GM18868 (cell line): ENCODE data around the gene CHRNB1.

Experiments used
- ATAC-seq: cut with Tn5 transposase; IDR thresholded peaks from one replicate; pipeline ENCODE4 v1.9.1; 2021; ENCODE audit warnings: mild to moderate bottlenecking, moderate library complexity; ENCODE audit not compliant: unreplicated experiment

CHRNB1 gene

GRCh38 chr17:7436556-7437368 lies 8.1 kb upstream of the CHRNB1 start:
- ATAC-seq, result peak; percentile 38

GRCh38 chr17:7437369-7437863 lies 7.4 kb upstream of the CHRNB1 start:
- ATAC-seq, result no peak

GRCh38 chr17:7437950-7438614 lies 6.8 kb upstream of the CHRNB1 start:
- no peak for ATAC-seq

- no peak for ATAC-seq
Observed at GRCh38 chr17:7438656-7439460, 6.0 kb upstream of the CHRNB1 start.

- ATAC-seq, result no peak
Observed at GRCh38 chr17:7439462-7440112, 5.3 kb upstream of the CHRNB1 start, which contains the start of gene FGF11. FGF11 (plus strand) TSS chr17:7439512; CDS start chr17:7439621, 109 bp downstream.

- no peak for ATAC-seq
Observed at GRCh38 chr17:7440113-7440833, 4.6 kb upstream of the CHRNB1 start.

- ATAC-seq, result no peak
Observed at GRCh38 chr17:7440834-7441195, 4.0 kb upstream of the CHRNB1 start.

- no peak for ATAC-seq
Observed at GRCh38 chr17:7441266-7441665, 3.6 kb upstream of the CHRNB1 start.

- no peak for ATAC-seq
Observed at GRCh38 chr17:7442142-7442541, 2.7 kb upstream of the CHRNB1 start.

GRCh38 chr17:7443499-7444485 lies 1.1 kb upstream of the CHRNB1 start:
- ATAC-seq, result no peak

- no peak for ATAC-seq
Observed at GRCh38 chr17:7445619-7445968, 733 bp downstream of the CHRNB1 start.

- ATAC-seq, result no peak
Observed at GRCh38 chr17:7448461-7448860, 3.6 kb downstream of the CHRNB1 start.

- ATAC-seq, result no peak
Observed at GRCh38 chr17:7459961-7460545, 15.2 kb downstream of the CHRNB1 start.

- no peak for ATAC-seq
Observed at GRCh38 chr17:7460850-7461660, 16.2 kb downstream of the CHRNB1 start.

GRCh38 chr17:7462474-7463371 lies 17.9 kb downstream of the CHRNB1 start:
- ATAC-seq, result no peak

- ATAC-seq, result no peak
Observed at GRCh38 chr17:7463372-7463846, 18.5 kb downstream of the CHRNB1 start.

GRCh38 chr17:7464081-7464480 lies 19.2 kb downstream of the CHRNB1 start:
- ATAC-seq, result no peak
